Measurements from ENCODE around the gene SMPX. TPM values are rescaled to one million over a fixed set of nuclear protein-coding genes. Genes with fewer than 3 reads are reported as not detected.

The SMPX gene
- 0.99 TPM for total RNA-seq
- polyA plus RNA-seq = 1.5 TPM
- long read RNA-seq, donor 1 = 0 reads
- long read RNA-seq, donor 2, partial matches to known transcripts = 0 of 1 reads
- long read RNA-seq, donor 2, other reads (novel, unspliced or antisense) = 0 of 1 reads
- long read RNA-seq, donor 3 = 0 reads
- long read RNA-seq, donor 4 = 0 reads
- long read RNA-seq, donor 5, partial matches to known transcripts = 0 of 4 reads
- long read RNA-seq, donor 5, other reads (novel, unspliced or antisense) = 0 of 4 reads
- long read RNA-seq, donor 6, partial matches to known transcripts = 0 of 1 reads
- long read RNA-seq, donor 6, other reads (novel, unspliced or antisense) = 0 of 1 reads
- long read RNA-seq, donor 7, partial matches to known transcripts = 0 of 1 reads
- long read RNA-seq, donor 7, other reads (novel, unspliced or antisense) = 0 of 1 reads
- long read RNA-seq, donor 8 = 0 reads
- long read RNA-seq, donor 9 = 0 reads
- long read RNA-seq, donor 10 = 0 reads

DNA sequence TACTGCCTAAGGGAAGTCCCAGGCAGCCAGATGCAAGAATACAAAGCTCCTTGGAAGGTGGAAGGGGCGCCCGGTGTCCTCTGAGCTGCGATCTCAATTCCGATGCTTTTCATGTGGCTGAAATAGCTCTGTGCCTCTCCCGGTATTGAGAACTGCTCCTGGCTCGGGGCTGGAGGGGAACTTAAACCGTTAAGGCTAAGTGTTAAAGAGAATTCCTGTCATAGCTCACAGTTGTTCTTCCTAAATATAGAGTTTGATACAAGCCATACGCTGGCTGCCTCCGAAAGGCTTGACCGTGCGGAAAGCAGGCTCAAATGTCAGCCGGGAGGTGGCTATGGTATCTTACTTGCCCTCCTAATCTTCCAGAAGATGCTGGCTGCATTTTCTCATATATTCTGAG lies at the start of gene SMPX:
SMPX (minus strand) TSS at position 157 of the 400 bp plus-strand sequence. CDS start 3,826 bp downstream, outside the sequence.
- Histone ChIP-seq H3K27me3 (ENCODE audit: control insufficient read depth in 2 of 2, insufficient read depth in 1 of 2, low read length in 1 of 2) (no peaks in the 10 kb centered on the region), H3K4me1 (ENCODE audit: control insufficient read depth in 2 of 2, insufficient read depth in 2 of 2, low read length in 2 of 2) (no peaks in the 10 kb centered on the region), H3K4me3 (ENCODE audit: low read length in 2 of 2) (no peak within 1 kb of the TSS), H3K9me3 (ENCODE audit: control insufficient read depth in 2 of 2, insufficient read depth in 1 of 2, low read length in 1 of 2) (no peaks in the 10 kb centered on the region), H3K27ac (ENCODE audit: low read depth in 1 of 2, low read length in 1 of 2) (no peak within 1 kb of the TSS), H3K36me3 (ENCODE audit: control insufficient read depth in 2 of 2, insufficient read depth in 2 of 2, low read length in 1 of 2) (no peaks in the 10 kb centered on the region)
- WGBS = 86% methylated on average over 12 of the region's 12 CpGs
- no peak for DNase-seq (ENCODE audit: low read depth in 6 of 9, low spot score in 9 of 9)

DNA sequence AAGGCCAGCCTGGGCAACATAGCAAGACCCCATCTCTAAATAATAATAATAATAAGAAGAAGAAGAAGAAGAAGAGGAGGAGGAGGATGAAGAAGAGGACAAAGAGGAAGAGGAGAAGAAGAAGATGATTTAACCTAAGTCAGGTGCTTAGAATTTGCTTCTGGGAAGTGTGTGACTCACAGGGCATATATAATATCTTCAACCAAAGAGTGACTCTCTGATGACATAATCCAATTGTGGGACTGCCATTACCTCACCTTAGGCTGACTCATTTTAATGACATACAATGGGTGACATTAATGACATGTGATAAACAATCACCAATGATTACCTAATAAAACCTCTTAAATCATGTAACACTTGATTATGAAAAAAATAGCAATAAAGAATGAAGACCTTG lies 48.8 kb upstream of the SMPX start:
- H3K4me1 ChIP-seq (ENCODE audit: control insufficient read depth in 2 of 2, insufficient read depth in 2 of 2, low read length in 2 of 2) = no peaks in the 10 kb centered on the region
- no peaks in the 10 kb centered on the region for H3K36me3 ChIP-seq (ENCODE audit: control insufficient read depth in 2 of 2, insufficient read depth in 2 of 2, low read length in 1 of 2)
- DNase-seq (ENCODE audit: low read depth in 6 of 9, low spot score in 9 of 9) = no peak
- no peaks in the 10 kb centered on the region for H3K27me3 ChIP-seq (ENCODE audit: control insufficient read depth in 2 of 2, insufficient read depth in 1 of 2, low read length in 1 of 2)
- H3K9me3 ChIP-seq (ENCODE audit: control insufficient read depth in 2 of 2, insufficient read depth in 1 of 2, low read length in 1 of 2) = no peaks in the 10 kb centered on the region
- H3K27ac ChIP-seq (ENCODE audit: low read depth in 1 of 2, low read length in 1 of 2) = no peak overlapping the region
- H3K4me3 ChIP-seq (ENCODE audit: low read length in 2 of 2) = no peak overlapping the region

DNA sequence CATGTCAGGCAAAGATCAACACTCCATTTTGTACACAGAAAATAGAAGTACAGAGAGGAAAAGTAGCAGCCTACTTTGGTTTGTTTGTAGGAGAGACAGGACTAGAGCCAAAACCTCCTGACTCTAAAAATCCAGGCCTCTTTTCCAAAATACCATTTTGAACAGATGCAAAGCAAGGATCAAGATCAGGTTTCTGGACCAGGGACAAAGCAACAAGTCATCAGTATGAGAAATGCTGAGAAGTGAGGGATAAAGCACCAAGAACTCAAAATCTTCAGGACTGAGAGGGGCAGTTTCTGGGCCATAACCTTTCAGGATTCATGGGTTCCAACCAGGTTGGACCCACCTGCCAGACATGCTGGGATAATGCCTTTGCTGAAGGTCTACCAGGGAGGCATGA lies 44.9 kb upstream of the SMPX start:
- H3K9me3 ChIP-seq (ENCODE audit: control insufficient read depth in 2 of 2, insufficient read depth in 1 of 2, low read length in 1 of 2) = no peaks in the 10 kb centered on the region
- no peak for DNase-seq (ENCODE audit: low read depth in 6 of 9, low spot score in 9 of 9)
- H3K36me3 ChIP-seq (ENCODE audit: control insufficient read depth in 2 of 2, insufficient read depth in 2 of 2, low read length in 1 of 2) = no peaks in the 10 kb centered on the region
- no peaks in the 10 kb centered on the region for H3K4me1 ChIP-seq (ENCODE audit: control insufficient read depth in 2 of 2, insufficient read depth in 2 of 2, low read length in 2 of 2)
- no peak overlapping the region for H3K4me3 ChIP-seq (ENCODE audit: low read length in 2 of 2)
- H3K27ac ChIP-seq (ENCODE audit: low read depth in 1 of 2, low read length in 1 of 2) = no peak overlapping the region
- H3K27me3 ChIP-seq (ENCODE audit: control insufficient read depth in 2 of 2, insufficient read depth in 1 of 2, low read length in 1 of 2) = no peaks in the 10 kb centered on the region

DNA sequence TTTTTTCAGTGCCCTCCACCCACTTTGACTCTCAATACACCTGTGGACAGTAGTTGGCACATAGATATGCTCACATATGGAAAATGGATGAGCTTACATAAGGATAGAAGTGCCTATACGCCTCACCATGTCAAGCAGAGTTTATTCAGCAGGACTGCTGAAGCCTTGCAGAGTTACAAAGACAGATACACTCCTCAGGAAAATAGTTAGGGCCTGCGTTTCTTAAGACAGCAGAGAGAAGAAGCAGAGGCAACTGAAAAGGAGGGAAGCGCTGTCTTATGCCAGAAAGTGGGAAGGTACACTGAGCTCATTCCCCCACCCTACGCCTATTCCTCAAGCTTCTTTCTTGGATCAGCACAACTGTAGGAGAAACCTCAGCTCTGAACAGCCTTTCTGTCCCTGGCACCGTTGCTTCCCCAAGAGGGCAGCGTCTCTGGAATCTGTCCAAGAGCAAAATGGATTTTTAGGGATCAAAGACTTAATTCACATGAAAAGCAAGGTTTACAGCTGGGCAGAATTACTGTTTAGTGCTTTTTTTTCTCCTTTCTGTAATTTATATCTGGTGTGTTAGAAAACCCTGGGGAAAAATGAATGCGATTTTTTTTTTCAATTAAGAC lies 44.2 kb upstream of the SMPX start:
- Histone ChIP-seq H3K4me3 (ENCODE audit: low read length in 2 of 2) (no peak overlapping the region), H3K9me3 (ENCODE audit: control insufficient read depth in 2 of 2, insufficient read depth in 1 of 2, low read length in 1 of 2) (no peaks in the 10 kb centered on the region), H3K36me3 (ENCODE audit: control insufficient read depth in 2 of 2, insufficient read depth in 2 of 2, low read length in 1 of 2) (no peaks in the 10 kb centered on the region), H3K27ac (ENCODE audit: low read depth in 1 of 2, low read length in 1 of 2) (no peak overlapping the region), H3K4me1 (ENCODE audit: control insufficient read depth in 2 of 2, insufficient read depth in 2 of 2, low read length in 2 of 2) (no peaks in the 10 kb centered on the region), H3K27me3 (ENCODE audit: control insufficient read depth in 2 of 2, insufficient read depth in 1 of 2, low read length in 1 of 2) (no peaks in the 10 kb centered on the region)
- DNase-seq (ENCODE audit: low read depth in 6 of 9, low spot score in 9 of 9) = no peak
- 92% methylated on average over 7 of the region's 7 CpGs for WGBS

DNA sequence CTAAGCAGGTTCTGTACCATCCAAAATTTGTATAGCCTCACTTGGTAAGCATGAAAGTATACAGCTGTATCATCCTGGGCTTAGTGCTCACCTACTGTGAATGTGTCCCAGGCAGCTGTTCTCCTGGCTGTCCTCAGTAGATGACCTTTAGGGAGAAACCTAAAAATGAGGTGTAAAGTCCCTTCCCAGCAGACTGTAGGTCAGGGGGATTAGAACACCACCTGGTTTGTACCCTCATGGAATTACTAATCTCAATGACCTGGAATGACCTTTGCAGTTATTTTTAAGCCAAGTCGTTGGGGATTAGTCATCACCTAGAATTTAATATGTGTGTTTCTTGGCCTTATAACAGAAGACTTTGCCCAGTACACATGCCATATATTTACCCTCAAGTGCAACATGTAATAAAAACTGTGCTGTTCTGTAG lies 42.4 kb upstream of the SMPX start:
- Histone ChIP-seq H3K9me3 (ENCODE audit: control insufficient read depth in 2 of 2, insufficient read depth in 1 of 2, low read length in 1 of 2) (no peaks in the 10 kb centered on the region), H3K4me1 (ENCODE audit: control insufficient read depth in 2 of 2, insufficient read depth in 2 of 2, low read length in 2 of 2) (no peaks in the 10 kb centered on the region), H3K27me3 (ENCODE audit: control insufficient read depth in 2 of 2, insufficient read depth in 1 of 2, low read length in 1 of 2) (no peaks in the 10 kb centered on the region), H3K4me3 (ENCODE audit: low read length in 2 of 2) (no peak overlapping the region), H3K27ac (ENCODE audit: low read depth in 1 of 2, low read length in 1 of 2) (no peak overlapping the region), H3K36me3 (ENCODE audit: control insufficient read depth in 2 of 2, insufficient read depth in 2 of 2, low read length in 1 of 2) (no peaks in the 10 kb centered on the region)
- 49% methylated on average over 1 of the region's 1 CpG for WGBS
- DNase-seq (ENCODE audit: low read depth in 6 of 9, low spot score in 9 of 9) = no peak

DNA sequence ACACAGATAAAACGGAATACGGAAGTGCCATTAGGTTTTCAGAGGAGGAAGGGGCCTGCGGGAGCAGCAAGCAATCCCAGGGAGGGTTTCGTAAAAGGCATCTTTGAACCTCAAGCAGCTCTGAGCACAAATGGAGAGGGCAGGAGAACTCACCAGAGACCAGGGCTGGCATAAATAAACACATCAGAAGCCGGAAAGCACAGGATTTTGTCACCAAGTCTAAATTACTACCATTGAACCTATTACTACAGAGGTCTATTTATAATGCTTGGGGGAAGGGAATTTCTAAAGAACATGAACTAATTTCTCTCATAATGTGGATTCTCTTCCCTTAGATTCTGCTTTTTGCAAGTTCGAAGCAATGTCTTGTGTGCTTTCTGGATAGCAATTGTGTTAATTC lies 41.9 kb upstream of the SMPX start:
- no peaks in the 10 kb centered on the region for H3K36me3 ChIP-seq (ENCODE audit: control insufficient read depth in 2 of 2, insufficient read depth in 2 of 2, low read length in 1 of 2)
- no peak for DNase-seq (ENCODE audit: low read depth in 6 of 9, low spot score in 9 of 9)
- 89% methylated on average over 6 of the region's 6 CpGs for WGBS
- H3K9me3 ChIP-seq (ENCODE audit: control insufficient read depth in 2 of 2, insufficient read depth in 1 of 2, low read length in 1 of 2) = no peaks in the 10 kb centered on the region
- H3K27ac ChIP-seq (ENCODE audit: low read depth in 1 of 2, low read length in 1 of 2) = no peak overlapping the region
- no peaks in the 10 kb centered on the region for H3K27me3 ChIP-seq (ENCODE audit: control insufficient read depth in 2 of 2, insufficient read depth in 1 of 2, low read length in 1 of 2)
- no peak overlapping the region for H3K4me3 ChIP-seq (ENCODE audit: low read length in 2 of 2)
- H3K4me1 ChIP-seq (ENCODE audit: control insufficient read depth in 2 of 2, insufficient read depth in 2 of 2, low read length in 2 of 2) = no peaks in the 10 kb centered on the region

DNA sequence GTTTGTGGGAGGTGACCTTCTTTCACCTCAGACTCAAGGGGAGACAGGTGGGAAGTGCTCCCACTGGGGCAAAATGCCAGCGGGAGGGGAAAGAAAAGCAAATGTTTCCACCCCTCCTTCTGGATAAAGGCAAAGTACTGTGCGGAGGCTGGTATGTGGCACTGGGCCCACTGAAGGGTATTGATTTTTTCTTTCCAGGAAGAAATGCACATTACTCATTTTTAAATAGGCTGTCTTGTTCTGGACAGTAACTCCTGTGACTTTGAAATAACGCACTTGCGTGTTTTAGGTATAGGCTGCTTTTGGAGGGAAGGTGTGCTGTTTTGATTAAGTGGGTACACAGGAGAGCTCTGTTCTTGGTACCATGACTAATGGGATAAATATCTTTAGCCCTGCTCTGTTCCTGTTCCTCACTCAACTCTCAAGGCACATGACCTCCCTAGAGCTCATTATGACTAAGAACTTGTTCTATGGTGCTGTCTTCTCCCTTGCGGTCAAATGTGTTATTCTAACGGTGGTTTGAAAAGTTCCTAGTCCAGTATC lies 40.8 kb upstream of the SMPX start:
- no peaks in the 10 kb centered on the region for H3K9me3 ChIP-seq (ENCODE audit: control insufficient read depth in 2 of 2, insufficient read depth in 1 of 2, low read length in 1 of 2)
- H3K36me3 ChIP-seq (ENCODE audit: control insufficient read depth in 2 of 2, insufficient read depth in 2 of 2, low read length in 1 of 2) = no peaks in the 10 kb centered on the region
- H3K4me1 ChIP-seq (ENCODE audit: control insufficient read depth in 2 of 2, insufficient read depth in 2 of 2, low read length in 2 of 2) = no peaks in the 10 kb centered on the region
- H3K27me3 ChIP-seq (ENCODE audit: control insufficient read depth in 2 of 2, insufficient read depth in 1 of 2, low read length in 1 of 2) = no peaks in the 10 kb centered on the region
- WGBS = 98% methylated on average over 6 of the region's 6 CpGs
- DNase-seq (ENCODE audit: low read depth in 6 of 9, low spot score in 9 of 9) = no peak
- H3K27ac ChIP-seq (ENCODE audit: low read depth in 1 of 2, low read length in 1 of 2) = no peak overlapping the region
- no peak overlapping the region for H3K4me3 ChIP-seq (ENCODE audit: low read length in 2 of 2)

DNA sequence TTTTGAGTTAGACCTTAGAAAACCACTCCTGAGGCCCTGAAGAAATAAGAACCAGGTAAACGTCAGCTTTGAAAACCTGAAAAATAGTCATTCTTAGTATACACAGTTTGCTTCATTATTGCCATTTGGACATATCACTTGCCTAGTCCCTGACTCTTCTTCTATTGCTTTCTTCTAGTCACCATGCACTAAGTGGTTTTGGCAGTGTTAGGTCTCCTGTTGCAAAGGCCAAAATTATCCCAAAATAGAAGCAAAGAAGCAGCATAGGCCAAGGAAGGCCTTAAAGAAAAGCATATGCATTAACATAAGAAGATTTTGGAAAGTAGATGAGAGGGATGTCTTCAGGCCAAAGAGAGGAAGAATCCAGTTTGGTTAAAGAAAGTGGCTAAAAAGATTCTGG lies 24.1 kb upstream of the SMPX start:
- no peak overlapping the region for H3K27ac ChIP-seq (ENCODE audit: low read depth in 1 of 2, low read length in 1 of 2)
- no peak for DNase-seq (ENCODE audit: low read depth in 6 of 9, low spot score in 9 of 9)
- WGBS = 95% methylated on average over 1 of the region's 1 CpG
- no peaks in the 10 kb centered on the region for H3K9me3 ChIP-seq (ENCODE audit: control insufficient read depth in 2 of 2, insufficient read depth in 1 of 2, low read length in 1 of 2)
- no peaks in the 10 kb centered on the region for H3K27me3 ChIP-seq (ENCODE audit: control insufficient read depth in 2 of 2, insufficient read depth in 1 of 2, low read length in 1 of 2)
- no peaks in the 10 kb centered on the region for H3K36me3 ChIP-seq (ENCODE audit: control insufficient read depth in 2 of 2, insufficient read depth in 2 of 2, low read length in 1 of 2)
- no peaks in the 10 kb centered on the region for H3K4me1 ChIP-seq (ENCODE audit: control insufficient read depth in 2 of 2, insufficient read depth in 2 of 2, low read length in 2 of 2)
- H3K4me3 ChIP-seq (ENCODE audit: low read length in 2 of 2) = no peak overlapping the region

DNA sequence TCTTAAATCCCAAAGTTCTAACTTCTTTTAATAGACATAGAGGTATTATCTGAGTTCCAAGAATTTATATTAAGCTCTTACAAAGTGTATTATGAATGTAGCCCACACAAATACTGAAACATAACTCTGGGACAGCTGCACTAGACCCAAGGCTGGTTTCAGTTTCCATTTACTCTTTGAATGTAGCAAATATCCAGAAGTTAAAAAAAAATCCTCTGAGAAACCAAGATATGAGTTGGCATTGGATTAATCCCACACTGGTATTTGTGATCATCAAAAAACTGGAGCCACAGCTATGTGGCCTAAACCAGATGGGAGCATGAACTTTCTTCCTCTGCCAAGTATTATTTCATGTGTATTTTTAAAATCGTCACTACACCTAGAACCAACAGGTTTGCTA lies 23.6 kb upstream of the SMPX start:
- H3K4me1 ChIP-seq (ENCODE audit: control insufficient read depth in 2 of 2, insufficient read depth in 2 of 2, low read length in 2 of 2) = no peaks in the 10 kb centered on the region
- WGBS = 84% methylated on average over 1 of the region's 1 CpG
- no peak for DNase-seq (ENCODE audit: low read depth in 6 of 9, low spot score in 9 of 9)
- H3K27me3 ChIP-seq (ENCODE audit: control insufficient read depth in 2 of 2, insufficient read depth in 1 of 2, low read length in 1 of 2) = no peaks in the 10 kb centered on the region
- H3K4me3 ChIP-seq (ENCODE audit: low read length in 2 of 2) = no peak overlapping the region
- no peaks in the 10 kb centered on the region for H3K36me3 ChIP-seq (ENCODE audit: control insufficient read depth in 2 of 2, insufficient read depth in 2 of 2, low read length in 1 of 2)
- no peak overlapping the region for H3K27ac ChIP-seq (ENCODE audit: low read depth in 1 of 2, low read length in 1 of 2)
- H3K9me3 ChIP-seq (ENCODE audit: control insufficient read depth in 2 of 2, insufficient read depth in 1 of 2, low read length in 1 of 2) = no peaks in the 10 kb centered on the region

Data from thymus (tissue), 14 donors.